Gastroesophageal sphincter (tissue), 3 donors: Measurements from ENCODE around the gene CEP89.

Source experiments
- EP300 ChIP-seq: sonication (generic); formaldehyde crosslinking; IDR thresholded peaks from one replicate; pipeline ENCODE4 v1.6.1; 2017; ENCODE audit warnings: antibody characterized with exemption, mild to moderate bottlenecking
- POLR2A ChIP-seq, 2 donors: fragments of 450-650 bp; IDR thresholded peaks; one replicate each; pipeline ENCODE4 v1.6.1; 2017; ENCODE audit warnings: antibody characterized with exemption in 2 of 2, mild to moderate bottlenecking in 2 of 2, moderate library complexity in 1 of 2
- POLR2AphosphoS5 ChIP-seq: sonication (generic); formaldehyde crosslinking; IDR thresholded peaks from one replicate; pipeline ENCODE4 v1.6.1; 2017; ENCODE audit warnings: antibody characterized with exemption
- TF ChIP-seq, protein P1 (sequence below), 4 experiments: fragments of 200-600 bp in 2 of 4; fragments of 450-650 bp in 2 of 4; sonication (generic) in 1 of 4; IDR thresholded peaks; one replicate each; pipeline ENCODE4 v1.5.1; 2017 to 2019; ENCODE audit warnings: antibody characterized with exemption in 4 of 4, mild to moderate bottlenecking in 2 of 4, moderate library complexity in 2 of 4

DNA sequence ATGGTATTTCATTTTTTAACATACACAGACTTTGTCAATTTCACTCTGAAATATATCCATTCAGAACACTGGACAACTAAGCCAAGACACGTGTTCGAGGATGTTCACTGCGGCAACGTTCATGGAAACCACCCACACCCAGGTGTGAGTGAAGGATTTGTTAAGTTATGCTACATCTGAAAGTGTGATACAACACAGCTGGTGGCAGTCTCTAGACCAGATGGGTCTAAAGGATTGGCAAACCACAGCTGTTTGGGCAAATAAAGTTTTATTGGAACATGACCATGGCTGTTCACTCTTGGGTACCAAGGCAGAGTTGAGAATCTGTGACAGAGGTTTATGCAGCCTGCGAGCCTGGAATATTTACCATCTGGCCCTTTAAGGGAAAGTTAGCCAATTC lies 114.2 kb downstream of the CEP89 start:
- TF ChIP-seq, protein P1, sequence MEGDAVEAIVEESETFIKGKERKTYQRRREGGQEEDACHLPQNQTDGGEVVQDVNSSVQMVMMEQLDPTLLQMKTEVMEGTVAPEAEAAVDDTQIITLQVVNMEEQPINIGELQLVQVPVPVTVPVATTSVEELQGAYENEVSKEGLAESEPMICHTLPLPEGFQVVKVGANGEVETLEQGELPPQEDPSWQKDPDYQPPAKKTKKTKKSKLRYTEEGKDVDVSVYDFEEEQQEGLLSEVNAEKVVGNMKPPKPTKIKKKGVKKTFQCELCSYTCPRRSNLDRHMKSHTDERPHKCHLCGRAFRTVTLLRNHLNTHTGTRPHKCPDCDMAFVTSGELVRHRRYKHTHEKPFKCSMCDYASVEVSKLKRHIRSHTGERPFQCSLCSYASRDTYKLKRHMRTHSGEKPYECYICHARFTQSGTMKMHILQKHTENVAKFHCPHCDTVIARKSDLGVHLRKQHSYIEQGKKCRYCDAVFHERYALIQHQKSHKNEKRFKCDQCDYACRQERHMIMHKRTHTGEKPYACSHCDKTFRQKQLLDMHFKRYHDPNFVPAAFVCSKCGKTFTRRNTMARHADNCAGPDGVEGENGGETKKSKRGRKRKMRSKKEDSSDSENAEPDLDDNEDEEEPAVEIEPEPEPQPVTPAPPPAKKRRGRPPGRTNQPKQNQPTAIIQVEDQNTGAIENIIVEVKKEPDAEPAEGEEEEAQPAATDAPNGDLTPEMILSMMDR (IDR thresholded peaks at IDR 0.05): no peak
- TF ChIP-seq POLR2A (IDR thresholded peaks at IDR 0.05): no peak
- TF ChIP-seq EP300: no peak
- no peak for TF ChIP-seq POLR2AphosphoS5
